Stimulated activated CD8-positive, alpha-beta memory T cell treated with anti-CD3 and anti-CD28 coated beads, Interleukin-7, amount 100 ng/mL, for 48 hours (primary cell): ENCODE results near the gene SYCE1.
"Not testable (repeated sequence)": the region's sequence is repeated elsewhere in the genome, so short reads cannot be mapped to it uniquely, and the experiment has no call there.

ENCODE experiments used
- DNase-seq, 2 donors: peaks; one replicate each; pipeline ENCODE4 v3.0.0-alpha.2; 2020; ENCODE audit warnings: low read depth in 1 of 2; ENCODE audit errors: extremely low read depth in 1 of 2

The SYCE1 gene

DNA sequence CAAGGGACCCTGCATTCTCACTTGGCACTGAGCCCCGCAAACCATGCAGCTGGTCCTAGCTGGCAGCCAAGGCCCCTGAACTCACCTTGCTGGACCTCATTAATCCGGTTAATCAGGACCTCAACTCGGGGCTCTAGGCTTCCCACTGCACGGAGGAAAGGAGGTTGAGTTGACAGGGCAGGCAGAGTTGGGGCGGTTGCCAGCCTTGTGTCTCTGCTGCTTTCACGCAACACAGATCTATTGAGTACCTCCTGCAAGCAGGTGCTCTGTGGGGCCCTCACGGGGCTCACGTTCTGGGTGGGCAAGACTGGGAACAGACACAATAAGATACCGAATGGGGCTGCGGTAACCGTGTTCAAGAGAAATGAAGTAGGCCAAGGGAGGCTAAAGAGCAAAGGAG, 6.2 kb downstream of the SYCE1 start:
- no peak for DNase-seq

DNA sequence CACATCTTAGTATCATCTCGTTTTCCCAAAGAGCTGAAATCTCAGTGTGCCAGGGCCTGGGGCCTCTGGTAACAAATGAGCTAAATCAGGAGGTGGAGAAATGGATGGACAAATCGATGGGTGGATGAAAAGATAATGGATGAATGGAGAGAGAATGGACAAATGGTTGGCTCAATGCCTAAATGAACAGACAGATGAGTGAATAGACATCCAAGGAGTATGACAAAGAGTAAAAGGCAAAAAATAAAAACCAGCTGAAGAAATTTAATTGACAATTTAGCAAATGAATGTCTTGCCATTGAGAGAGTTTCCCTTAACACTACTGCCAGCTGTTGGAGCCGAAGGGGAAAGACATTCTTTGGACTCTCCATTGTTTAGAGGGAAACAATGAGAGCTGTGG, 8.0 kb downstream of the SYCE1 start:
- no peak for DNase-seq

DNA sequence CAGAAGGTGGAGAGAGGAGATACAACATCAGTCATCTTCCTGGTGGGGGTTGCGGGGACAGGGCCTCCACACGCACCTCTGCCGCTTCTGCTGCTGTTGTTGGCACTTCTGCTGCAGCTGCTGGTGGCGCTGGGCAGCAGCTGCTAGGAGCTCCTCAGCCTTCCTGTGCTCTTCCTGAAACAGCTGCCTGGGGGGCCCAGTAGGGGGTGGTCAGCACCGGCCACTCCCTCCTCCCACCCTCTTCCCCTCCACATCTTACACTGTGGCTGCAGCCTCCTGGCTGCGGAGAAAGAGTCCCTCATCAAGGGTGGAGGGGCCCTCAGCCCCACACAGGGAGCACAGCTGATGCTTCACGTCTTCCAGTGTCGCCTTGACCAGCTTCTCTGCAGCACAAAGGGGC, 9.9 kb downstream of the SYCE1 start:
- DNase-seq: no peak

DNA sequence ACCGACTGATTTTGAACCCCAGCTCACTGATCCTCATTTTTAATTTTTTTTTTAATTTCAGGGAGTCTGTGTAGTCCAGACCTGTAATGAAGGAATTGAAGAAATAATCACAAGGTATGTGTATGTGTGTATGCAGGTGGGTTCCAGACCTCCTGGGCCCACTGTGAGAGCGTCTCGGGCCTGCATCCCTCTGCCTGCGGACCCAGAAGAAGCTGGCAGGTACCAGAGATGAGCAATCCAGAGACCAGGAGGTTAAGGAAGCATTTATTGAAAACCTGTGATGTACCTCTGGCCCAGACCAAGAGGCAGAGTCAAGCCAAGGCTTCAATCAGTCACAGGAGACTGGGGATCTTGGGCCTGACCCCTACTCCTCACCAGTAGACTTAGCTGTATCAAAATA, 10.8 kb downstream of the SYCE1 start:
- DNase-seq: no peak

DNA sequence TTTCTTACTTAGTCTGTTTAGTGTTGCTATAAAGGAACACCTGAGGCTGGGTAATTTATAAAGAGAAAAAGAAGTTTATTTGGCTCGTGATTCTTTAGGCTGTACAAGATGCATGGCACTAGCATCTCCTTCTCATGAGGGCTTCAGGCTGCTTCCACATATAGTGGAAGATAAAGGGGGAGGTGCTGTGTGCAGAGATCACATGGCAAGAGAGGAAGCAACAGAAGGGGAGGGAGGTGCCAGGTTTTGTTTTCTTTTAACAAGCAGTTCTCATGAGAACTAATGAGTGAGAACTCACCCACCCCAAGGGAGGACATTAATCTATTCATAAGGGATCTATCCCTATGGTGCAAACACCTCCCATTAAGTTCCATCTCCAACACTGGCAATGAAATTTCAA, 20.9 kb downstream of the SYCE1 start:
- no peak for DNase-seq

DNA sequence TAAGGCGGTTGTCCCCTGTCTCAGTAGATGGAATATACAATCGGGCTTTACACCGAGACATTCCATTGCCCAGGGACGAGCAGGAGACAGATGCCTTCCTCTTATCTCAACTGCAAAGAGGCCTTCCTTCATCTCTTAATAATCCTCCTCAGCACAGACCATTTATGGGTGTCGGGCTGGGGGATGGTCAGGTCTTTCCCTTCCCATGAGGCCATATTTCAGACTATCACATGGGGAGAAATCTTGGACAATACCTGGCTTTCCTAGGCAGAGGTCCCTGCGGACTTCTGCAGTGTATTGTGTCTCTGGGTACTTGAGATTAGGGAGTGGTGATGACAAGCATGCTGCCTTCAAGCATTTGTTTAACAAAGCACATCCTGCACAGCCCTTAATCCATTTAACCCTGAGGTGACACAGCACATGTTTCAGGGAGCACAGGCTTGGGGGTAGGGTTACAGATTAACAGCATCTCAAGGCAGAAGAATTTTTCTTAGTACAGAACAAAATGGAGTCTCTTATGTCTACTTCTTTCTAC, 23.9 kb downstream of the SYCE1 start:
- DNase-seq: not testable (repeated sequence)

DNA sequence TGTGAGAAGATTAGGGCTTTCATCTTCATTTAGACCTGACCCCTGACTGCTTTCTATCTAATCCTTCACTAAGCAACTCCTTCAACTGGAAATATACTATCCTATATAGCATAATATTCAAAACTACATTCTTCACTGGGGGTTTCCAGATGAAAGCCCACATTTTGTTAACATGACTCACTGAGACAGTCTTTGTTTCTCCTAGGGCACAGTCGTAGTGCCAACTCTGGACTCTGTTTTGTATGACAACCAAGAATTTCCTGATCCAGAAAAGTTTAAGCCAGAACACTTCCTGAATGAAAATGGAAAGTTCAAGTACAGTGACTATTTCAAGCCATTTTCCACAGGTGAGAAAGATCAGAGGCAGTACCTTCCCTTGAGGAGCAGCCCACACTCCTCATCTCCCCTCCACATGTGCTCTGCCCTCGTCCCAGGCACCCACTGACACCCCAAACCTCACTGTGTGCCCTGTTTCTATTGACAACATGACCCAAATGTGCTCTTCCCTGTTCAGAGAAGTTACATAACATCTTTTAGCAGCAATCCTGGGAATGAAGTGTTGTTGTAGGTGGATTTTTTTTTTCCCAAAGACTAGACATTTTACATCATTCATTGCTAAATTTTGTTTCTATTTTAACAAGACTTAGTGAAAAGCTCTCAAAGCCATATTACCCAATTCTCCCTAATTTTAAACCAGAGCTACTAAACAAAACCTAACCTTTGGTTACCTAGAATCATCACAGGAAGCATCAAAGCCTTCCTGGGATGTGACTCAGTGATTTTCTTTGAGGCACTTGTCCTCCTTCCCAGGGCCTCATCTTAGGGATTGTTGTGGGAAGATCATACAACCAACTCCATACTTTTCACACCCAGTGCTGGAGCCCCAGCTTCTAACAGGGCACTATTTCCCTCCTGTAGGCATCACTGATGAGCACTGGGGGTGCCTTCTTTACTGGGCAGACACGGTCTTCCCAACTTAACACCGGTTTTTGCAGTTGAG, 27.5 kb downstream of the SYCE1 start:
- DNase-seq: no peak

DNA sequence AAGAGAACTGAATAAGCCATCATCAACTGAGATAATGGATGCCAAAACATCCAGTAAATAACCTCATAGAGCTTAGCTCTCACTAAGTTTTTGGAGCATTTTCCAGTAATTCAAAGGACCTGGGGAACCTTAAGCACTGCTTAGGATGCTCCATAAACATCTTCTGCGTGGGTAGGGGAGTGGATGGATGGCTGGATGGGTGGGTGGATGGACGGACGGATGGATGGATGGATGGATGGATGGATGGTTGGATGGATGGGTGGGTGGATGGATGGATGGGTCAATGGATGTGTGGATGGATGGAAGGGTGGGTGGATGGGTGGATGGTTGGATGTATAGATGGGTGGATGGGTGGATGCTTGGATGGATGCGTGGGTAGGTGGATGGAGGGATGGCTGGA, 29.2 kb downstream of the SYCE1 start:
- no peak for DNase-seq

DNA sequence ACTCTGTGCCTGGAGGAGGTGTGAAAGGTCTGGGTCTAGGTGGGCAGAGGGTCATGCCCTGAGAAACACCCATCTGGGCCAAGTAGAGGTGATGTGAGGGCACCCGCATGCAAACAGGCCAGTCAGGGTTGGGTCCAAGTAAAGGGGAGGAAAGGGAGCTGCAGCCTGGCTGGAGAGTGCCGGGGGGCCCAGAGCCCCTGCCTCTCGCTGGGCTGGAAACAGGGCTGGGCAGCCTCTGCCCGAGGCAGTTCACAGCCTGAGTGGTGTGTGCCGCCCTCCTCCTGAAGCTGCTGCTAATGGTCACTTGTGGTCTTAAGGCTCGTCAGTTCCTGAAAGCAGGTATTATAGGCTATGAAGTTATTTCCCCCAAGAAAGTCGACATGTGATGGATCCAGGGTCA, 31.0 kb downstream of the SYCE1 start:
- no peak for DNase-seq

DNA sequence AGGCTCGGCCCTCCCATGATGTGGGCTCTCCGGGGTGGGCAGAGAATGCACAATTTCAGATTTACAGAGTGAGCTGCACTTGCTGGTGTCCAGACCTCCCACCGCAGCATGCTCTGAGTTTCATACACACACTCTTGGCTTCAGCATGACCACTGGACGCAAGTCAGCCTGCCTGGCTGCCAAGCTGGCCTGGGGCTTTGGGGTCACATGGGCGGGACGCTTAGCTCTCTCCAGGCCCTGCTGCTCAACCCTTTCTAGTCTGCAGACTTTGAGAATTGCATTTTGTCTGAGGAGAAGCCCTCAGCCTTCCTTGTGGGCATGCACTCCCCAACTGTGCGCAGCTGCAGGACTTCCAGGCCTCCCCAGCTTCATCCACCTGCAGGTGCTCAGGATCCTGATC, 32.5 kb downstream of the SYCE1 start:
- DNase-seq: no peak

DNA sequence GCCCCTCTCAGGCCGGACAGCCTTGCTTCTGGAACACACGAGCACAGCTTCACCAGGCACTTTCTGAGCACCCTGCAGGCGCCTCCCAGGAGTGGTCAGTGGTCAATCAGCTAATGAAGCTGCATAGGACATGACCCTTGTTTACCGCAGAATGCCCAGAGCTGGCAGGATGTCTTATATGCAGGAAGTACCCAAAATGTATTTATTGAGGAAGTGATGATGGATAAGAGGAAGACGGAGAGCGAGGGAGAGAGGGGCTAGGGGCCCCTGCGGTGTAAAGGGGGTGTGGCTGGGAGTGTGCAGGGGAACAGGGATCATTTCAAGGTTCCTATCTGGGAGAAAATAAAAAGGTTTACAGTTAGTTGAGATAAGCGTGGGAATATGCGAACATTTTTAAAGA, 34.9 kb downstream of the SYCE1 start:
- DNase-seq: no peak

DNA sequence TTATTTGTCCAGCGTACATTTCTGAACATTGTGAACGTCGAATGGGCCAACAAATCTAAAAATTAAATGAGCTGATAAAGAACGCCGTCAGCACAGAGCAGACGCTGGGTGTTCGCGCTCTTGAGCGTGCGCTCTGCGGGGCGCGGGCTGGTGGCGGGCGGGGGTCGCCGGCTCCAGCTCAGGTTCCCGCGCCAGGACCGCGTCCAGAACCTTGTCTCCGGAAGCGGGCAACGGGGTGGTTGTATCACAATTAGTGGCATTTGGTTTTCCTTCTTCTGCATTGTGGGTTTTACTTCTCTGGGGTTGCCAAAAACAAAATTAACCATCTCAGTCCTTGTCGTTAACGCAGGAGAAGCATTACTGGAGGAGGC, 35.8 kb downstream of the SYCE1 start:
- DNase-seq: no peak

DNA sequence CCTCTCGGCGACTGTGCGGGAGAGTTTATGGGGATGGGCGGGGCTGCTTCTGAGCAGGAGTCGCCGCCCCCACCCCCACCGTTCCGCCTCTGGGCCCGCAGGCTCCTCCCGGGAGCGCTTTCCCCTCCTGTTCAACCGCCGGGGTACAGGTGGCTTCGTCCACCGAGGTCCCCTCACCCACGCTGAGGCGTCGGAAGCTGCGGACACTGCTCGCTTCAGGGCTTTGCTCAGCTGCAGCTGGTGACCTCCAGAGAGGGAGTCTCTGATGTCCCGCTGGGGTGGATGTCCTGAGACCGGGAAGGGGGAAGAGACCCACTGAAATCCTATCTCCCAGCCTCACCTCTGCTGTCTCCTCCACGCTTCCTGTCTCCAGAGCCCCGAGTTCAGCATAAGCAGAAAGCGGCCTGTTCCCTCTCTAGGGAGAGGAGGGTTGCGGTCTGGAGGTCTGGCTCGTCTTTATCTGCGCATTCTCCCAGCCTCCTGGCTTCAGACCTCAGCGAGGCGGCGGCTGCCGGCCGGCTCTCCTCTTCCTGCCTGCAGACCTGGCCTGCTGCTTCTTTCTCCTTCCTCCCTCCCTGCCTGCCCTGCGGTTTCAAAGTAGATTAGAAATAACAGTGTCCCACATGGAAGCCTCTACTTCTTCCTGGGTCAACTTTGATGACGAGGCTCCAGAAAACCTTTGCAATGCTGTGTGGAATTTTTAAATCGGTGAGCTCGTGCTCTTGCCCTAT, 36.4 kb downstream of the SYCE1 start:
- no peak for DNase-seq

DNA sequence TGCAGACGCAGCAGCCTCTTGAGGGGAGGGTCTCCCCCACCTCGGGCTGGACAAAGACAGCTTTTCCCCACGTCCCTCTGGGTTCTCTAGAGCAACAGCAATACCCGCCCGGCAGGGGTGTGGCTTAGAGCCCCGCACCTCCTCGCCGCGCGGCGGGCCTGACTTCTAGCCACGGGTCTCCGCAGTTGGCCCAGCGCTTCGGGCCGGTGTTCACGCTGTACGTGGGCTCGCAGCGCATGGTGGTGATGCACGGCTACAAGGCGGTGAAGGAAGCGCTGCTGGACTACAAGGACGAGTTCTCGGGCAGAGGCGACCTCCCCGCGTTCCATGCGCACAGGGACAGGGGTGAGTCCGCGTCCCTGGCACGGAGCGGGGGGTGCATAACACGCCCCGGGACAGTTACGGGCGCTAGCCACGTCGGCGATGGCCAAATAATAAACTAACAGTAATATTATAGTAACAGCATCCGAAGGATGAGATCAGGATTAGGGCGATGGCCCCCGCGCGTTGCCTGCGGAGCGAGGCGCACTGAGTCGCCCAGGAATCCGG, 37.0 kb downstream of the SYCE1 start:
- DNase-seq: no peak

DNA sequence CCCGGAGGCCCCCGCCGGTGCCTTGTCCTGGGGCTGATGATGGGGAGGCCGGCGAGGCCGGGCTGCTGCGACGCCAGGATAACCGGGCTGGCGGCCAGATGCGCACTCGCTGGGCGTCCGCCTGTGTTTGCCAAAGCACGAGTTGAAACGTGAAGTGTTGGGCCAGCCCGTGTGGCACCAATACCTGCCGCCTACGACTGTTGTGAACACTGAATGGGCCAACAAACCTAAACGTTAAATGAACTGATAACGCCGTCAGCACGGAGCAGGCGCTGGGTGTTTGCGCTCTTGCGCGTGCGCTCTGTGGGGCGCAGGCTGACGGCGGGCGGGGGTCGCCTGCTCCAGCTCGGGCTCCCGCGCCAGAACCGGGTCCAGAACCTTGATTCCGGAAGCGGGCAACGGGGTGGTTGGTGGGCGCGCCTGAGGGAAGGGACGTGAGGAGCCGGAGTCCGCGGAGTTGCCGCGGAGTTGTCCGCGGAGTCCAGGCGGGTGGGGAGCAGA, 37.6 kb downstream of the SYCE1 start:
- no peak for DNase-seq

DNA sequence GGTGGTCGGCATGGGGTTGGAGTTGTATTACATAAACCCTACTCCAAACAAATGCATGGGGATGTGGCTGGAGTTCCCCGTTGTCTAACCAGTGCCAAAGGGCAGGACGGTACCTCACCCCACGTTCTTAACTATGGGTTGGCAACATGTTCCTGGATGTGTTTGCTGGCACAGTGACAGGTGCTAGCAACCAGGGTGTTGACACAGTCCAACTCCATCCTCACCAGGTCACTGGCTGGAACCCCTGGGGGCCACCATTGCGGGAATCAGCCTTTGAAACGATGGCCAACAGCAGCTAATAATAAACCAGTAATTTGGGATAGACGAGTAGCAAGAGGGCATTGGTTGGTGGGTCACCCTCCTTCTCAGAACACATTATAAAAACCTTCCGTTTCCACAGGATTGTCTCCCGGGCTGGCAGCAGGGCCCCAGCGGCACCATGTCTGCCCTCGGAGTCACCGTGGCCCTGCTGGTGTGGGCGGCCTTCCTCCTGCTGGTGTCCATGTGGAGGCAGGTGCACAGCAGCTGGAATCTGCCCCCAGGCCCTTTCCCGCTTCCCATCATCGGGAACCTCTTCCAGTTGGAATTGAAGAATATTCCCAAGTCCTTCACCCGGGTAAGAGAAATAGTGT, 38.3 kb downstream of the SYCE1 start, which contains the start of gene CYP2E1:
CYP2E1 (plus strand) TSS at position 407 of the 632 bp plus-strand sequence; CDS start at position 440, 33 bp downstream.
- no peak for DNase-seq

DNA sequence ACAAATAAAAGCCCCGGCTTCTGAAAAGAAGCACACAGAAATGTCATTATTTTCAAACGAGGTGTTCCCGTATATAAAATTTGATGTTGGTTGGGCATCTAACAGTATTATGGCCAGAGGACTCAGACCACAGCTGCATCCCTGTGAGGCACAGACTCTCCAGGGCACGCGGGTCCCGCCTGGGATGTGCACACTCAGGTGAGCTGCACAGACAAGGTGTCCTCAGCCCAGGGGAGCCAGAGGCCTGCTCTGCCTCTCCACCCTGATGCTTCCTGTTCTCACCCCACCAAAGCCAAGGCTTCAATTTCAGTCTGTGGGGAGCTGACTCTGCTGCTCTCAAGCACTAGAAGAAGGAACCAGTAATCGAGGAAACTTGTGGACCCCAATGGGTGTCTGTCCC, 39.9 kb downstream of the SYCE1 start:
- DNase-seq: no peak

DNA sequence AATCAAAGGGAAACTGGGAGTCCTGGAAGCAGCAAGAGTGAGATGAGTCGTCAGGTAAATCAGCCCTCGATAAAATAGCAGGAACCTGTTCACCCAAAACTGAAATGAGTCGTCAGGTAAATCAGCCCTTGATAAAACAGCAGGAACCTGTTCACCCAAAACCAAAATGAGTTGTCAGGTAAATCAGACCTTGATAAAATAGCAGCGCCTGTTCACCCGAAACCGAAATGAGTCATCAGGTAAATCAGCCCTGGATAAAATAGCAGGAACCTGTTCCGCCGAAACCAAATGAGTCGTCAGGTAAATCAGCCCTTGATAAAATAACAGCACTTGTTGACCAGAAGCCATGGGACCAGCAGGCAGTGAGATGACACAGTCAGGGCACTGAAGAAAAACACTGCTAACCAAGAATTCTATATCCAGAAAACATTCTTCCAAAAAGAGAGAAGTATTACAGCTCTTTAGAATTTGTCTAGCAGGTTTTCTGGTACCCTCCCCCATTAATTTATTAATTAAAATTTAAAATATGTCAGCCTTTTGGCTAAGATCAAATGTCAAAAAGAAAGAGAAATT, 41.7 kb downstream of the SYCE1 start:
- no peak for DNase-seq

DNA sequence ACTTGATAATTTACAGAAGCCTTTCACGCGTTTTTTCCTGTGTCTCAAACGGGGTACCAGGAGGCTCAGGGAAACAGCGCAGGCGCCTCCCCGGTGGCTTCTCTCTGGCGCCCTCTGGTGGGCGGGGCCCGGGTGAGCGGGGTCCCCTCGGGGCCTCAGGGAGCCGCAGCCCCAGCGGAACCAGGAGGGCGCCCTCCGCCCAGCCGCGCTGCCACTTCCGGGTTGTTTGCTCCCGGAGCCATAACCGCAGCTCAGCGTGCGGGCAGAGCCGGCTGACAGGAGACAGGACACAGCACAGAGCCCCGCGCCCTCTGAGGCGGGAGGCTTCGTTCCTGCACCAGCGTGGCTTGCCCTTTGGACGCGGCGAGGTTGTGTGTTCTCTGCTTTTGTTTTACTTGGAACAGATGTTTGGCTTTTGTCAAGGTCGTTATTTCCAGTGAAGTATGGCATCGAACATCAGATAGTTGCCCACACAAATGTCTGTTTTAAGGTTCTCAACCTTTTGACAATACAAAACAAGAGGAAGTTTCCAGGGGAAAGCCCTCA, 45.1 kb downstream of the SYCE1 start:
- DNase-seq: peak; percentile 84 to 89

DNA sequence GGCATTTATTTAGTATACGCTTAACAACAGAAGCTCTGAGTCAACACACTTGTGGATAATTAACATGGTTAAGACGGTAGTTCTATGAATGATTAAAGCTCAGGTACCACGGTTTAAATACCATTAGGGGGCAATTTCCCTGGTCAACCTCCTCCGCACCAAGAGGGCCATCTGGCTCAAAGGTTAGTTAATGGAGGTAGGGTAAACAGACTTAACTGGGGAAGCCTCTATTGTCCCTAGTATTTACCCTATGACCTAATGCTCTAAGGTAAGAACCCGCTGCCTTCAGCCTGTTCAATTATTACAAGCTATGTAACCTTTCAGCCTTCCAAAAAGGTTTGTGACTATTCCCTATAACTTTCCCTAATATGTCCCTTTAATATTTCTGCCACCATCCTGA, 46.9 kb downstream of the SYCE1 start:
- not testable (repeated sequence) for DNase-seq
